ENCODE measurements around the gene DEPDC1B. TPM values are rescaled to one million over a fixed set of nuclear protein-coding genes. Genes with fewer than 3 reads are reported as not detected.
"Not testable (repeated sequence)": the region's sequence is repeated elsewhere in the genome, so short reads cannot be mapped to it uniquely, and the experiment has no call there.

DEPDC1B gene
- total and polyA plus RNA-seq, 2 of the 4 experiments (the other 2 are of a cell fraction): 4.4 to 9.3 TPM

- H3K4ac ChIP-seq (ENCODE audit: low read depth, low read length): no peak overlapping the region
- H4K8ac ChIP-seq (ENCODE audit: low read depth in 2 of 2, low read length in 2 of 2): no peak overlapping the region
- no peak overlapping the region for H4K91ac ChIP-seq (ENCODE audit: insufficient read depth, low read depth, low read length)
- no peak overlapping the region for H3K4me3 ChIP-seq (ENCODE audit: insufficient read depth, low read depth, low read length)
- no peak overlapping the region for H3K14ac ChIP-seq (replicated peaks; ENCODE audit: low read depth, low read length)
- TF ChIP-seq POLR2A (IDR thresholded peaks at IDR 0.05; ENCODE audit: low read depth, low read length): no peak
- TF ChIP-seq RCOR1 (IDR thresholded peaks at IDR 0.05; ENCODE audit: insufficient replicate concordance, low read length): no peak
- H3K79me1 ChIP-seq (ENCODE audit: low read depth in 1 of 2, low read length in 2 of 2): no peaks in the 10 kb centered on the region
- no peak overlapping the region for H2BK120ac ChIP-seq (ENCODE audit: low read depth, low read length)
- dilution Hi-C loops (cut with HindIII; ENCODE audit: low sequenced_read_pairs, unreplicated experiment): no loop called here
- BruUV-seq (replicated peaks): no TSS peak
- H4K5ac ChIP-seq (ENCODE audit: low read depth, low read length): no peak overlapping the region
- no peaks in the 10 kb centered on the region; the same call in 1 of the 2 replicates for H3K27me3 ChIP-seq (ENCODE audit: control insufficient read depth, insufficient read depth, low read length)
- H3K56ac ChIP-seq (ENCODE audit: extremely low read depth, insufficient read depth, low read length): no peak overlapping the region
- no peak overlapping the region for H2AFZ ChIP-seq (replicated peaks; ENCODE audit: low read length, poor library complexity)
- H3K36me3 ChIP-seq (ENCODE audit: control insufficient read depth, insufficient read depth, low read length): no peaks in the 10 kb centered on the region
- no peak overlapping the region for H2AK9ac ChIP-seq (replicated peaks; ENCODE audit: low read depth, low read length, poor library complexity)
- H2BK5ac ChIP-seq (ENCODE audit: low read depth, low read length, poor library complexity, severe bottlenecking): no peak overlapping the region
- no peak overlapping the region for H2BK20ac ChIP-seq (ENCODE audit: low read depth, low read length)
- intact Hi-C loops (cut with micrococcal nuclease): no loop called here
- WGBS, 2 experiments (ENCODE audit: extremely low coverage in 2 of 2, insufficient read length in 1 of 2): no CpG with 5 or more reads among the region's 5 CpGs
- H3K9ac ChIP-seq (ENCODE audit: low read depth, low read length): no peak overlapping the region
- no peaks in the 10 kb centered on the region for H4K20me1 ChIP-seq (ENCODE audit: insufficient read depth, low read length)
- H3K27ac ChIP-seq (ENCODE audit: insufficient read depth, low read length): no peak overlapping the region
- H3K23ac ChIP-seq (ENCODE audit: low read depth, low read length): no peak overlapping the region
- ChIA-PET CTCF (no interaction called here), POLR2A (ENCODE audit: unreplicated experiment) (no interaction called here)
- H3K9me3 ChIP-seq (ENCODE audit: control insufficient read depth, insufficient read depth, low read length): no peaks in the 10 kb centered on the region
- H3K9me1 ChIP-seq (ENCODE audit: insufficient read depth, low read length): no peaks in the 10 kb centered on the region
- no peak for DNase-seq
- H3K18ac ChIP-seq (ENCODE audit: low read depth, low read length): no peak overlapping the region
- ATAC-seq (ENCODE audit: low read depth): no peak
- no peak overlapping the region for H2BK15ac ChIP-seq (ENCODE audit: low read depth, low read length)
- in situ Hi-C loops (cut with MboI; ENCODE audit: low sequenced_read_pairs): no loop called here
- no peaks in the 10 kb centered on the region for H3K4me1 ChIP-seq (ENCODE audit: control insufficient read depth, insufficient read depth, low read length)
- no peak overlapping the region for H3K4me2 ChIP-seq (ENCODE audit: low read depth, low read length)
- no peak overlapping the region for H2AK5ac ChIP-seq (ENCODE audit: low read depth, low read length)
These were observed 13.0 kb upstream of the DEPDC1B start for GRCh38 chr5:60712950-60713349.

- H4K20me1 ChIP-seq (ENCODE audit: insufficient read depth, low read length); H3K9me3 ChIP-seq (ENCODE audit: control insufficient read depth, insufficient read depth, low read length); dilution Hi-C loops (cut with HindIII; ENCODE audit: low sequenced_read_pairs, unreplicated experiment); H3K27ac ChIP-seq (ENCODE audit: insufficient read depth, low read length); DNase-seq; intact Hi-C loops (cut with micrococcal nuclease); H3K18ac ChIP-seq (ENCODE audit: low read depth, low read length); H3K9ac ChIP-seq (ENCODE audit: low read depth, low read length); H4K91ac ChIP-seq (ENCODE audit: insufficient read depth, low read depth, low read length); POLR2A ChIA-PET (ENCODE audit: unreplicated experiment); H2BK120ac ChIP-seq (ENCODE audit: low read depth, low read length); CTCF ChIA-PET; H2BK20ac ChIP-seq (ENCODE audit: low read depth, low read length); H3K4me3 ChIP-seq (ENCODE audit: insufficient read depth, low read depth, low read length); H3K27me3 ChIP-seq (ENCODE audit: control insufficient read depth, insufficient read depth, low read length); ATAC-seq (ENCODE audit: low read depth); H3K14ac ChIP-seq (replicated peaks; ENCODE audit: low read depth, low read length); H3K9me1 ChIP-seq (ENCODE audit: insufficient read depth, low read length); in situ Hi-C loops (cut with MboI; ENCODE audit: low sequenced_read_pairs); H3K23ac ChIP-seq (ENCODE audit: low read depth, low read length); H3K79me1 ChIP-seq (ENCODE audit: low read depth in 1 of 2, low read length in 2 of 2); H2BK5ac ChIP-seq (ENCODE audit: low read depth, low read length, poor library complexity, severe bottlenecking); H2BK15ac ChIP-seq (ENCODE audit: low read depth, low read length); H3K36me3 ChIP-seq (ENCODE audit: control insufficient read depth, insufficient read depth, low read length); H3K56ac ChIP-seq (ENCODE audit: extremely low read depth, insufficient read depth, low read length); H3K4me1 ChIP-seq (ENCODE audit: control insufficient read depth, insufficient read depth, low read length); H3K4ac ChIP-seq (ENCODE audit: low read depth, low read length); H2AFZ ChIP-seq (replicated peaks; ENCODE audit: low read length, poor library complexity); BruUV-seq (replicated peaks); H4K5ac ChIP-seq (ENCODE audit: low read depth, low read length); H2AK5ac ChIP-seq (ENCODE audit: low read depth, low read length); H4K8ac ChIP-seq (ENCODE audit: low read depth in 2 of 2, low read length in 2 of 2); H2AK9ac ChIP-seq (replicated peaks; ENCODE audit: low read depth, low read length, poor library complexity); H3K4me2 ChIP-seq (ENCODE audit: low read depth, low read length): not testable (repeated sequence)
- WGBS, 2 experiments (ENCODE audit: extremely low coverage in 2 of 2, insufficient read length in 1 of 2): no CpG with 5 or more reads among the region's 3 CpGs
These were observed 11.9 kb upstream of the DEPDC1B start for GRCh38 chr5:60711892-60712291.

Measured in IMR-90 (cell line).